A549 treated with Hydrocortisone at 1 μM for 4 hours (cell line): Measurements from ENCODE around the gene MDN1. TPM values are rescaled to one million over a fixed set of nuclear protein-coding genes. Genes with fewer than 3 reads are reported as not detected.

ENCODE experiments used
- total RNA-seq: library from RNA; stranded (reverse); fragments of 200-300 nt; extraction: Qiagen RNA extraction; gene quantifications from 5 replicates; pipeline ENCODE4 v1.2.3, GENCODE V29; 2022

Gene MDN1, protein sequence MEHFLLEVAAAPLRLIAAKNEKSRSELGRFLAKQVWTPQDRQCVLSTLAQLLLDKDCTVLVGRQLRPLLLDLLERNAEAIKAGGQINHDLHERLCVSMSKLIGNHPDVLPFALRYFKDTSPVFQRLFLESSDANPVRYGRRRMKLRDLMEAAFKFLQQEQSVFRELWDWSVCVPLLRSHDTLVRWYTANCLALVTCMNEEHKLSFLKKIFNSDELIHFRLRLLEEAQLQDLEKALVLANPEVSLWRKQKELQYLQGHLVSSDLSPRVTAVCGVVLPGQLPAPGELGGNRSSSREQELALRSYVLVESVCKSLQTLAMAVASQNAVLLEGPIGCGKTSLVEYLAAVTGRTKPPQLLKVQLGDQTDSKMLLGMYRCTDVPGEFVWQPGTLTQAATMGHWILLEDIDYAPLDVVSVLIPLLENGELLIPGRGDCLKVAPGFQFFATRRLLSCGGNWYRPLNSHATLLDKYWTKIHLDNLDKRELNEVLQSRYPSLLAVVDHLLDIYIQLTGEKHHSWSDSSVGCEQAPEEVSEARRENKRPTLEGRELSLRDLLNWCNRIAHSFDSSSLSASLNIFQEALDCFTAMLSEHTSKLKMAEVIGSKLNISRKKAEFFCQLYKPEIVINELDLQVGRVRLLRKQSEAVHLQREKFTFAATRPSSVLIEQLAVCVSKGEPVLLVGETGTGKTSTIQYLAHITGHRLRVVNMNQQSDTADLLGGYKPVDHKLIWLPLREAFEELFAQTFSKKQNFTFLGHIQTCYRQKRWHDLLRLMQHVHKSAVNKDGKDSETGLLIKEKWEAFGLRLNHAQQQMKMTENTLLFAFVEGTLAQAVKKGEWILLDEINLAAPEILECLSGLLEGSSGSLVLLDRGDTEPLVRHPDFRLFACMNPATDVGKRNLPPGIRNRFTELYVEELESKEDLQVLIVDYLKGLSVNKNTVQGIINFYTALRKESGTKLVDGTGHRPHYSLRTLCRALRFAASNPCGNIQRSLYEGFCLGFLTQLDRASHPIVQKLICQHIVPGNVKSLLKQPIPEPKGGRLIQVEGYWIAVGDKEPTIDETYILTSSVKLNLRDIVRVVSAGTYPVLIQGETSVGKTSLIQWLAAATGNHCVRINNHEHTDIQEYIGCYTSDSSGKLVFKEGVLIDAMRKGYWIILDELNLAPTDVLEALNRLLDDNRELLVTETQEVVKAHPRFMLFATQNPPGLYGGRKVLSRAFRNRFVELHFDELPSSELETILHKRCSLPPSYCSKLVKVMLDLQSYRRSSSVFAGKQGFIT (N-terminal part only)
- 10.1 to 14.0 TPM (median 11.8 TPM) in 5 replicates for total RNA-seq

GRCh38 chr6:89819336-89820130 lies at the start of gene MDN1:
Gene MDN1, minus strand, starts transcription at chr6:89819794. Its CDS starts 187 bp downstream, at chr6:89819607.

DNA sequence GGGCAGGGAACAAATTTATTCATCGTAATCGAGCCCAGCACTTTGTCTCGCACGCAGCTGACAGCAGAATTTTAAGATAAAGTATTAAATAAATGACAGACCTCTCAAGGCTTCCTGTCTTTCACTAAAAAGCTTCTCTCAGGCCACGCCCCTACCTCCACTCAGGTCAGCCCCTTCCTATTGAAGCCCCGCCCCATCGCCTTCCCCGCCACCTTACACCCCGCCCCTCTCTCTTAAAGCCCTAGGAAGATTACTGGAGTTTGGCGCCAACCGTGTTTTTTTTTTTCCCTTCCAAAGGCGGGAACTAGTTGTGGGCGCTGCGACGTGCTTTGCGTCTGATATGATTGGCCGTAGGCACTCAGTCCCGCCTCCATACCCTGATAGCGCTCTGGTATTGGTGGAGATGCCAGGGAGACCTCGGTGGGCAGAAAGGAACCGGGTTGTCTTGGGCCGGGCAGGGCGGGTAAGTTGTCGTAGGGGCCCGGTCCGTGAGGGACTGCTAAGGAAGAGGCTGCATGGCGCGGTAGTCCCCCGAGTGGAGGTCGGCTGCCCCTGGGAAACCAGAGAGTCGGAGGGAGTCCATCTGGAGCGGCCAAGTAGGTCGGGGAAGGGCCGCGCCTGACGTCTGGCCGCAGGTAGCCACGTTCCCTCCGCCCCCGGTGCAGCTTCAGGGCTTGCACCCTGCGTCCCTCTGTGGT lies 10.0 kb upstream of the MDN1 start, which contains the start of gene CASP8AP2:
Gene CASP8AP2 (plus strand): TSS at position 409 of the 698 bp plus-strand sequence.

GRCh38 chr6:89638320-89639195 lies 181.0 kb downstream of the MDN1 start, which contains the start of gene LYRM2:
Gene LYRM2, minus strand, starts transcription at chr6:89638747. Its CDS starts 31 bp downstream, at chr6:89638716.

Other genes with a start within 250 kb of the MDN1 start
- gene LYRM2, start 181.0 kb downstream of the MDN1 start, total RNA-seq, result 28.9 to 38.9 TPM (median 29.9 TPM) in 5 replicates
- gene CASP8AP2, start 10.1 kb upstream of the MDN1 start, total RNA-seq, result 4.3 to 8.5 TPM (median 6.0 TPM) in 5 replicates
- not detected in 5 replicates for gene GJA10, start 74.7 kb upstream of the MDN1 start, total RNA-seq